ENCODE measurements around the gene PRUNE1. TPM values are rescaled to one million over a fixed set of nuclear protein-coding genes. Genes with fewer than 3 reads are reported as not detected.

PRUNE1 gene
- total RNA-seq, 1 experiment from 2014 or later: 30.7 TPM

GRCh38 chr1:151050051-151050688 lies 41.9 kb downstream of the PRUNE1 start:
- H3K4me3 ChIP-seq: no peak overlapping the region
- H3K27me3 ChIP-seq (ENCODE audit: insufficient read depth, low read depth): no peaks in the 10 kb centered on the region
- H3K9me2 ChIP-seq (ENCODE audit: insufficient read depth): no peaks in the 10 kb centered on the region
- TF ChIP-seq CTCF (conservative IDR thresholded peaks at IDR 0.05): no peak
- no peak for TF ChIP-seq EZH2 (IDR thresholded peaks at IDR 0.05; ENCODE audit: low read depth)
- no peaks in the 10 kb centered on the region for H3K9me3 ChIP-seq (ENCODE audit: insufficient read depth, low read depth)
- CTCF ChIA-PET: interaction anchor here (0.7 to 1.1 kb wide), 2 partner anchors 26 to 843 kb away, joined by 3 read pairs; no protein-coding TSS in a partner anchor
- H3K79me2 ChIP-seq (ENCODE audit: low read depth): 0 out of 2 replicates have a peak, but pooled peaks cover 4% of the 10 kb centered on the region
- H2AFZ ChIP-seq: no peak overlapping the region
- POLR2A ChIA-PET (ENCODE audit: unreplicated experiment): interaction anchor here (0.6 kb wide), 3 partner anchors 12 to 514 kb away, joined by 5 to 7 read pairs (median 6); no protein-coding TSS in a partner anchor
- peak overlapping the region; percentile 97; the same call in 1 of the 2 replicates for H3K4me2 ChIP-seq
- no TSS peak for BruUV-seq (replicated peaks)
- peaks cover 7% of the 10 kb centered on the region for H3K4me1 ChIP-seq (replicated peaks; ENCODE audit: insufficient read depth)
- H3F3A ChIP-seq (ENCODE audit: insufficient read depth, low read depth): peaks cover 47% of the 10 kb centered on the region
- intact Hi-C loops (cut with micrococcal nuclease; ENCODE audit: unreplicated experiment): no loop called here
- DNase-seq: no peak
- peaks cover 25% of the 10 kb centered on the region for H3K36me3 ChIP-seq (ENCODE audit: low read depth)
- H3K27ac ChIP-seq: no peak overlapping the region
- H4K20me1 ChIP-seq (ENCODE audit: insufficient read depth): no peaks in the 10 kb centered on the region

GRCh38 chr1:151051356-151052009 lies 43.2 kb downstream of the PRUNE1 start:
- 0 out of 2 replicates have a peak, but pooled peaks cover under 1% of the 10 kb centered on the region for H4K20me1 ChIP-seq (ENCODE audit: insufficient read depth)
- H3K4me1 ChIP-seq (replicated peaks; ENCODE audit: insufficient read depth): peaks cover 20% of the 10 kb centered on the region
- H3K9me3 ChIP-seq (ENCODE audit: insufficient read depth, low read depth): no peaks in the 10 kb centered on the region
- intact Hi-C loops (cut with micrococcal nuclease; ENCODE audit: unreplicated experiment): no loop called here
- H3K9me2 ChIP-seq (ENCODE audit: insufficient read depth): no peaks in the 10 kb centered on the region
- H3K79me2 ChIP-seq (ENCODE audit: low read depth): peaks cover 17% of the 10 kb centered on the region
- H3K27me3 ChIP-seq (ENCODE audit: insufficient read depth, low read depth): no peaks in the 10 kb centered on the region
- no peak for DNase-seq
- BruUV-seq (replicated peaks): no TSS peak
- POLR2A ChIA-PET (ENCODE audit: unreplicated experiment): interaction anchor here (0.7 kb wide), 1 partner anchor 143 kb away, joined by 3 read pairs; no protein-coding TSS in a partner anchor
- H2AFZ ChIP-seq: no peak overlapping the region
- H3F3A ChIP-seq (ENCODE audit: insufficient read depth, low read depth): peaks cover 42% of the 10 kb centered on the region
- no peak for TF ChIP-seq EZH2 (IDR thresholded peaks at IDR 0.05; ENCODE audit: low read depth)
- TF ChIP-seq CTCF (conservative IDR thresholded peaks at IDR 0.05): no peak
- H3K27ac ChIP-seq: no peak overlapping the region
- H3K4me3 ChIP-seq: no peak overlapping the region
- peaks cover 30% of the 10 kb centered on the region for H3K36me3 ChIP-seq (ENCODE audit: low read depth)
- H3K4me2 ChIP-seq: no peak overlapping the region
- CTCF ChIA-PET: no interaction called here

- H3K79me2 ChIP-seq (ENCODE audit: low read depth): peaks cover 47% of the 10 kb centered on the region
- no peak overlapping the region for H2AFZ ChIP-seq
- H3K4me2 ChIP-seq: peak overlapping the region; percentile 29
- H3K4me1 ChIP-seq (replicated peaks; ENCODE audit: insufficient read depth): peaks cover 36% of the 10 kb centered on the region
- H3K27ac ChIP-seq: no peak overlapping the region
- H3K9me2 ChIP-seq (ENCODE audit: insufficient read depth): no peaks in the 10 kb centered on the region
- intact Hi-C loops (cut with micrococcal nuclease; ENCODE audit: unreplicated experiment): no loop called here
- no peaks in the 10 kb centered on the region for H3K27me3 ChIP-seq (ENCODE audit: insufficient read depth, low read depth)
- TF ChIP-seq EZH2 (IDR thresholded peaks at IDR 0.05; ENCODE audit: low read depth) (no peak), CTCF (conservative IDR thresholded peaks at IDR 0.05) (no peak)
- no peak for DNase-seq
- H3K4me3 ChIP-seq: no peak overlapping the region
- ChIA-PET CTCF (interaction anchor here (0.6 kb wide), 1 partner anchor 43 kb away, joined by 4 read pairs; no protein-coding TSS in a partner anchor), POLR2A (ENCODE audit: unreplicated experiment) (interaction anchor here (0.7 kb wide), 1 partner anchor 48 kb away, joined by 3 read pairs; the partner anchor contains the start of gene MINDY1)
- BruUV-seq (replicated peaks): no TSS peak
- H4K20me1 ChIP-seq (ENCODE audit: insufficient read depth): peaks cover 14% of the 10 kb centered on the region; the same call in 1 of the 2 replicates
- peaks cover 48% of the 10 kb centered on the region for H3F3A ChIP-seq (ENCODE audit: insufficient read depth, low read depth)
- H3K36me3 ChIP-seq (ENCODE audit: low read depth): peaks cover 38% of the 10 kb centered on the region
- no peaks in the 10 kb centered on the region for H3K9me3 ChIP-seq (ENCODE audit: insufficient read depth, low read depth)
Observed at GRCh38 chr1:151054971-151055547, 46.8 kb downstream of the PRUNE1 start.
